GM23338 (cell line): ENCODE data around the gene FAM32A. TPM values are rescaled to one million over a fixed set of nuclear protein-coding genes. Genes with fewer than 3 reads are reported as not detected.

Source experiments
- ATAC-seq: fragments of 200-7000 bp; cut with Tn5 transposase; 3 replicates; pipeline ENCODE4 v1.9.1; 2020
- DNase-seq: peaks from one replicate; pipeline ENCODE4 v3.0.0-alpha.2; 2015; ENCODE audit warnings: low spot score
- H2AFZ ChIP-seq: fragments of 200-600 bp; sonication (generic); 2 replicates; pipeline ENCODE4 v1.8.0; 2016; ENCODE audit warnings: antibody characterized with exemption, mild to moderate bottlenecking, moderate library complexity
- H3F3A ChIP-seq: fragments of 200-600 bp; sonication (generic); replicated peaks from 2 replicates; pipeline ENCODE4 v1.8.0; 2017; ENCODE audit warnings: antibody characterized with exemption, mixed run types, low read depth
- H3K27ac ChIP-seq: fragments of 200-600 bp; sonication (generic); 2 replicates; pipeline ENCODE4 v1.6.1; 2016; ENCODE audit warnings: low read depth
- H3K27me3 ChIP-seq: fragments of 200-600 bp; sonication (generic); 2 replicates; pipeline ENCODE4 v1.8.0; 2016; ENCODE audit warnings: mild to moderate bottlenecking, mixed run types, moderate library complexity; ENCODE audit not compliant: insufficient read depth
- H3K36me3 ChIP-seq: fragments of 200-600 bp; sonication (generic); 2 replicates; pipeline ENCODE4 v1.8.0; 2016; ENCODE audit warnings: mild to moderate bottlenecking; ENCODE audit not compliant: insufficient read depth
- H3K4me1 ChIP-seq: fragments of 200-600 bp; sonication (generic); 2 replicates; pipeline ENCODE4 v1.8.0; 2016; ENCODE audit warnings: mild to moderate bottlenecking, moderate library complexity; ENCODE audit not compliant: insufficient read depth
- H3K4me2 ChIP-seq: fragments of 200-600 bp; sonication (generic); 2 replicates; pipeline ENCODE4 v1.7.1; 2017; ENCODE audit warnings: mixed run types
- H3K4me3 ChIP-seq: fragments of 200-600 bp; sonication (generic); 2 replicates; pipeline ENCODE4 v1.6.1; 2016; ENCODE audit warnings: mixed run types
- H3K79me2 ChIP-seq: fragments of 200-600 bp; sonication (generic); replicated peaks from 2 replicates; pipeline ENCODE4 v1.8.0; 2017; ENCODE audit warnings: mild to moderate bottlenecking; ENCODE audit not compliant: insufficient read depth
- H3K9me2 ChIP-seq: fragments of 200-600 bp; sonication (generic); 2 replicates; pipeline ENCODE4 v1.8.0; 2017; ENCODE audit not compliant: insufficient read depth
- H4K20me1 ChIP-seq: fragments of 200-600 bp; sonication (generic); replicated peaks from 2 replicates; pipeline ENCODE4 v1.8.0; 2017; ENCODE audit warnings: mild to moderate bottlenecking; ENCODE audit not compliant: insufficient read depth
- H3K27ac Mint-ChIP-seq: 2 replicates; pipeline ENCODE4 v1.8.0; 2020; ENCODE audit warnings: inconsistent platforms, mild to moderate bottlenecking, moderate library complexity, mixed read lengths
- H3K27me3 Mint-ChIP-seq: 3 replicates; pipeline ENCODE4 v1.8.0; 2022; ENCODE audit warnings: low read depth, mild to moderate bottlenecking, moderate library complexity, mixed read lengths, inconsistent platforms; ENCODE audit not compliant: insufficient read depth, poor library complexity
- H3K36me3 Mint-ChIP-seq: 3 replicates; pipeline ENCODE4 v1.8.0; 2021; ENCODE audit warnings: low read depth, mild to moderate bottlenecking, inconsistent platforms, moderate library complexity, mixed read lengths
- H3K4me1 Mint-ChIP-seq: 3 replicates; pipeline ENCODE4 v1.8.0; 2020; ENCODE audit warnings: mild to moderate bottlenecking, inconsistent platforms, mixed read lengths
- H3K4me3 Mint-ChIP-seq: 3 replicates; pipeline ENCODE4 v1.8.0; 2021; ENCODE audit warnings: moderate library complexity, mild to moderate bottlenecking, inconsistent platforms, mixed read lengths
- H3K9me3 Mint-ChIP-seq: 3 replicates; pipeline ENCODE4 v1.8.0; 2020; ENCODE audit warnings: moderate library complexity, mild to moderate bottlenecking, inconsistent platforms, mixed read lengths
- CREB1 ChIP-seq: fragments of 250-450 bp; sonication (Bioruptor Pico); IDR thresholded peaks from 2 replicates; pipeline ENCODE4 v1.5.0; 2020; ENCODE audit warnings: low read depth, mild to moderate bottlenecking, moderate library complexity
- EZH2 ChIP-seq: fragments of 200-600 bp; sonication (generic); IDR thresholded peaks from one replicate; pipeline ENCODE4 v1.8.0; 2017; ENCODE audit warnings: antibody characterized with exemption, mild to moderate bottlenecking, low read depth; ENCODE audit not compliant: unreplicated experiment
- EZH2phosphoT487 ChIP-seq: fragments of 200-600 bp; sonication (generic); IDR thresholded peaks from one replicate; pipeline ENCODE4 v1.8.1; 2018; ENCODE audit warnings: antibody characterized with exemption; ENCODE audit not compliant: unreplicated experiment
- JUNB ChIP-seq: IDR thresholded peaks from one replicate; pipeline ENCODE4 v1.6.1; 2016; ENCODE audit warnings: antibody characterized with exemption; ENCODE audit not compliant: unreplicated experiment
- NANOG ChIP-seq: IDR thresholded peaks from 2 replicates; pipeline ENCODE4 v1.6.1; 2016; ENCODE audit warnings: antibody characterized with exemption, borderline replicate concordance
- POLR2AphosphoS5 ChIP-seq: IDR thresholded peaks from 2 replicates; pipeline ENCODE4 v1.6.1; 2016; ENCODE audit warnings: antibody characterized with exemption, low read depth
- STAT1 ChIP-seq: IDR thresholded peaks from one replicate; pipeline ENCODE4 v1.6.1; 2016; ENCODE audit warnings: antibody characterized with exemption; ENCODE audit not compliant: unreplicated experiment
- ZNF114 ChIP-seq: fragments of 250-450 bp; sonication (Bioruptor Pico); IDR thresholded peaks from 2 replicates; pipeline ENCODE4 v1.5.0; 2020; ENCODE audit warnings: mild to moderate bottlenecking, moderate library complexity
- ZNF331 ChIP-seq: fragments of 250-450 bp; sonication (Bioruptor Pico); IDR thresholded peaks from 2 replicates; pipeline ENCODE4 v1.5.0; 2020; ENCODE audit warnings: low read depth, mild to moderate bottlenecking, moderate library complexity
- polyA plus RNA-seq: library from polyadenylated mRNA; unstranded; fragments of >200 nt; fragmentation: Nextera tagmentation; extraction: Ambion mirVana; gene quantifications from 2 replicates; pipeline ENCODE4 v1.2.1, GENCODE V29; 2016
- total RNA-seq: library from RNA; depleted of rRNA; stranded (reverse); fragments of >200 nt; shearing (Covaris generic); gene quantifications from 2 replicates; pipeline ENCODE4 v1.2.3, GENCODE V29; 2014
- TF ChIP-seq, protein P1 (sequence below): fragments of 250-450 bp; sonication (Bioruptor Pico); IDR thresholded peaks from 2 replicates; pipeline ENCODE4 v1.5.0; 2020; ENCODE audit warnings: mild to moderate bottlenecking, moderate library complexity
- TF ChIP-seq, protein P2 (sequence below): IDR thresholded peaks from 2 replicates; pipeline ENCODE4 v1.6.1; 2016; ENCODE audit warnings: antibody characterized with exemption
- TF ChIP-seq, protein P3 (sequence below): IDR thresholded peaks from one replicate; pipeline ENCODE4 v1.6.1; 2018; ENCODE audit warnings: antibody characterized with exemption; ENCODE audit not compliant: unreplicated experiment
- TF ChIP-seq, protein P4 (sequence below), 2 experiments: fragments of 200-600 bp in 1 of 2; sonication (generic) in 1 of 2; conservative IDR thresholded peaks; 2 replicates each; pipeline versions ENCODE4 v1.5.1 to v1.6.1; 2016 to 2017; ENCODE audit warnings: antibody characterized with exemption in 2 of 2, low read depth in 2 of 2, mild to moderate bottlenecking in 2 of 2, moderate library complexity in 1 of 2

Gene FAM32A
- total and polyA plus RNA-seq, 2 experiments from 2014 or later, result 58.2 to 67.3 TPM

DNA sequence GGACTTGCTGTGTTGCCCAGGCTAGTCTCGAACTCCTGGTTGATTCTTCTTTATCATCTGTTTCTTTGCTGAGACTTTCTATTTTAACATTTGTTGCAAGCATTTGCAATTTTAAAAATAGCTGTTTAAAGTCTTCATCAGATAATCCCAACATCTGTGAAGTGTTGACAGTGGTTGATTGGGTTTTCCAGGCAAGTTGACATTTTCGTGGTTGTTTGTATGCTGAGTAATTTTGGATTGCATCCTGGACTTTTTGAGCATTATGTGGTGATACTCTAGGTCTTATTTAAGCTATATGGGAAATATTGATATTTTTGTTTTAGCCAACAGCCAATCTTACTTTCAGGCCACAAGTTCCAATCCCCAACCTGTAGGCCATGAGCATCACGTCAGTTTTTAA is 37.6 kb downstream of the FAM32A start:
- TF ChIP-seq JUNB (no peak), STAT1 (no peak), EZH2 (no peak), ZNF114 (CRISPR knock-in tag) (no peak), POLR2AphosphoS5 (no peak), EZH2phosphoT487 (no peak), ZNF331 (CRISPR knock-in tag) (no peak), CREB1 (CRISPR knock-in tag) (no peak), NANOG (no peak)
- TF ChIP-seq, protein P1, sequence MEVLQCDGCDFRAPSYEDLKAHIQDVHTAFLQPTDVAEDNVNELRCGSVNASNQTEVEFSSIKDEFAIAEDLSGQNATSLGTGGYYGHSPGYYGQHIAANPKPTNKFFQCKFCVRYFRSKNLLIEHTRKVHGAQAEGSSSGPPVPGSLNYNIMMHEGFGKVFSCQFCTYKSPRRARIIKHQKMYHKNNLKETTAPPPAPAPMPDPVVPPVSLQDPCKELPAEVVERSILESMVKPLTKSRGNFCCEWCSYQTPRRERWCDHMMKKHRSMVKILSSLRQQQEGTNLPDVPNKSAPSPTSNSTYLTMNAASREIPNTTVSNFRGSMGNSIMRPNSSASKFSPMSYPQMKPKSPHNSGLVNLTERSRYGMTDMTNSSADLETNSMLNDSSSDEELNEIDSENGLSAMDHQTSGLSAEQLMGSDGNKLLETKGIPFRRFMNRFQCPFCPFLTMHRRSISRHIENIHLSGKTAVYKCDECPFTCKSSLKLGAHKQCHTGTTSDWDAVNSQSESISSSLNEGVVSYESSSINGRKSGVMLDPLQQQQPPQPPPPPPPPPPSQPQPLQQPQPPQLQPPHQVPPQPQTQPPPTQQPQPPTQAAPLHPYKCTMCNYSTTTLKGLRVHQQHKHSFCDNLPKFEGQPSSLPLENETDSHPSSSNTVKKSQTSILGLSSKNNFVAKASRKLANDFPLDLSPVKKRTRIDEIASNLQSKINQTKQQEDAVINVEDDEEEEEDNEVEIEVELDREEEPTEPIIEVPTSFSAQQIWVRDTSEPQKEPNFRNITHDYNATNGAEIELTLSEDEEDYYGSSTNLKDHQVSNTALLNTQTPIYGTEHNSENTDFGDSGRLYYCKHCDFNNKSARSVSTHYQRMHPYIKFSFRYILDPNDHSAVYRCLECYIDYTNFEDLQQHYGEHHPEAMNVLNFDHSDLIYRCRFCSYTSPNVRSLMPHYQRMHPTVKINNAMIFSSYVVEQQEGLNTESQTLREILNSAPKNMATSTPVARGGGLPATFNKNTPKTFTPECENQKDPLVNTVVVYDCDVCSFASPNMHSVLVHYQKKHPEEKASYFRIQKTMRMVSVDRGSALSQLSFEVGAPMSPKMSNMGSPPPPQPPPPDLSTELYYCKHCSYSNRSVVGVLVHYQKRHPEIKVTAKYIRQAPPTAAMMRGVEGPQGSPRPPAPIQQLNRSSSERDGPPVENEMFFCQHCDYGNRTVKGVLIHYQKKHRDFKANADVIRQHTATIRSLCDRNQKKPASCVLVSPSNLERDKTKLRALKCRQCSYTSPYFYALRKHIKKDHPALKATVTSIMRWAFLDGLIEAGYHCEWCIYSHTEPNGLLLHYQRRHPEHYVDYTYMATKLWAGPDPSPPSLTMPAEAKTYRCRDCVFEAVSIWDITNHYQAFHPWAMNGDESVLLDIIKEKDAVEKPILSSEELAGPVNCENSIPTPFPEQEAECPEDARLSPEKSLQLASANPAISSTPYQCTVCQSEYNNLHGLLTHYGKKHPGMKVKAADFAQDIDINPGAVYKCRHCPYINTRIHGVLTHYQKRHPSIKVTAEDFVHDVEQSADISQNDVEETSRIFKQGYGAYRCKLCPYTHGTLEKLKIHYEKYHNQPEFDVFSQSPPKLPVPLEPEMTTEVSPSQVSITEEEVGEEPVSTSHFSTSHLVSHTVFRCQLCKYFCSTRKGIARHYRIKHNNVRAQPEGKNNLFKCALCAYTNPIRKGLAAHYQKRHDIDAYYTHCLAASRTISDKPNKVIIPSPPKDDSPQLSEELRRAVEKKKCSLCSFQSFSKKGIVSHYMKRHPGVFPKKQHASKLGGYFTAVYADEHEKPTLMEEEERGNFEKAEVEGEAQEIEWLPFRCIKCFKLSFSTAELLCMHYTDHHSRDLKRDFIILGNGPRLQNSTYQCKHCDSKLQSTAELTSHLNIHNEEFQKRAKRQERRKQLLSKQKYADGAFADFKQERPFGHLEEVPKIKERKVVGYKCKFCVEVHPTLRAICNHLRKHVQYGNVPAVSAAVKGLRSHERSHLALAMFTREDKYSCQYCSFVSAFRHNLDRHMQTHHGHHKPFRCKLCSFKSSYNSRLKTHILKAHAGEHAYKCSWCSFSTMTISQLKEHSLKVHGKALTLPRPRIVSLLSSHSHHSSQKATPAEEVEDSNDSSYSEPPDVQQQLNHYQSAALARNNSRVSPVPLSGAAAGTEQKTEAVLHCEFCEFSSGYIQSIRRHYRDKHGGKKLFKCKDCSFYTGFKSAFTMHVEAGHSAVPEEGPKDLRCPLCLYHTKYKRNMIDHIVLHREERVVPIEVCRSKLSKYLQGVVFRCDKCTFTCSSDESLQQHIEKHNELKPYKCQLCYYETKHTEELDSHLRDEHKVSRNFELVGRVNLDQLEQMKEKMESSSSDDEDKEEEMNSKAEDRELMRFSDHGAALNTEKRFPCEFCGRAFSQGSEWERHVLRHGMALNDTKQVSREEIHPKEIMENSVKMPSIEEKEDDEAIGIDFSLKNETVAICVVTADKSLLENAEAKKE, result no peak
- TF ChIP-seq, protein P2, sequence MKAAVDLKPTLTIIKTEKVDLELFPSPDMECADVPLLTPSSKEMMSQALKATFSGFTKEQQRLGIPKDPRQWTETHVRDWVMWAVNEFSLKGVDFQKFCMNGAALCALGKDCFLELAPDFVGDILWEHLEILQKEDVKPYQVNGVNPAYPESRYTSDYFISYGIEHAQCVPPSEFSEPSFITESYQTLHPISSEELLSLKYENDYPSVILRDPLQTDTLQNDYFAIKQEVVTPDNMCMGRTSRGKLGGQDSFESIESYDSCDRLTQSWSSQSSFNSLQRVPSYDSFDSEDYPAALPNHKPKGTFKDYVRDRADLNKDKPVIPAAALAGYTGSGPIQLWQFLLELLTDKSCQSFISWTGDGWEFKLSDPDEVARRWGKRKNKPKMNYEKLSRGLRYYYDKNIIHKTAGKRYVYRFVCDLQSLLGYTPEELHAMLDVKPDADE, result no peak
- TF ChIP-seq, protein P3, sequence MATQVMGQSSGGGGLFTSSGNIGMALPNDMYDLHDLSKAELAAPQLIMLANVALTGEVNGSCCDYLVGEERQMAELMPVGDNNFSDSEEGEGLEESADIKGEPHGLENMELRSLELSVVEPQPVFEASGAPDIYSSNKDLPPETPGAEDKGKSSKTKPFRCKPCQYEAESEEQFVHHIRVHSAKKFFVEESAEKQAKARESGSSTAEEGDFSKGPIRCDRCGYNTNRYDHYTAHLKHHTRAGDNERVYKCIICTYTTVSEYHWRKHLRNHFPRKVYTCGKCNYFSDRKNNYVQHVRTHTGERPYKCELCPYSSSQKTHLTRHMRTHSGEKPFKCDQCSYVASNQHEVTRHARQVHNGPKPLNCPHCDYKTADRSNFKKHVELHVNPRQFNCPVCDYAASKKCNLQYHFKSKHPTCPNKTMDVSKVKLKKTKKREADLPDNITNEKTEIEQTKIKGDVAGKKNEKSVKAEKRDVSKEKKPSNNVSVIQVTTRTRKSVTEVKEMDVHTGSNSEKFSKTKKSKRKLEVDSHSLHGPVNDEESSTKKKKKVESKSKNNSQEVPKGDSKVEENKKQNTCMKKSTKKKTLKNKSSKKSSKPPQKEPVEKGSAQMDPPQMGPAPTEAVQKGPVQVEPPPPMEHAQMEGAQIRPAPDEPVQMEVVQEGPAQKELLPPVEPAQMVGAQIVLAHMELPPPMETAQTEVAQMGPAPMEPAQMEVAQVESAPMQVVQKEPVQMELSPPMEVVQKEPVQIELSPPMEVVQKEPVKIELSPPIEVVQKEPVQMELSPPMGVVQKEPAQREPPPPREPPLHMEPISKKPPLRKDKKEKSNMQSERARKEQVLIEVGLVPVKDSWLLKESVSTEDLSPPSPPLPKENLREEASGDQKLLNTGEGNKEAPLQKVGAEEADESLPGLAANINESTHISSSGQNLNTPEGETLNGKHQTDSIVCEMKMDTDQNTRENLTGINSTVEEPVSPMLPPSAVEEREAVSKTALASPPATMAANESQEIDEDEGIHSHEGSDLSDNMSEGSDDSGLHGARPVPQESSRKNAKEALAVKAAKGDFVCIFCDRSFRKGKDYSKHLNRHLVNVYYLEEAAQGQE, result no peak
- TF ChIP-seq, protein P4, sequence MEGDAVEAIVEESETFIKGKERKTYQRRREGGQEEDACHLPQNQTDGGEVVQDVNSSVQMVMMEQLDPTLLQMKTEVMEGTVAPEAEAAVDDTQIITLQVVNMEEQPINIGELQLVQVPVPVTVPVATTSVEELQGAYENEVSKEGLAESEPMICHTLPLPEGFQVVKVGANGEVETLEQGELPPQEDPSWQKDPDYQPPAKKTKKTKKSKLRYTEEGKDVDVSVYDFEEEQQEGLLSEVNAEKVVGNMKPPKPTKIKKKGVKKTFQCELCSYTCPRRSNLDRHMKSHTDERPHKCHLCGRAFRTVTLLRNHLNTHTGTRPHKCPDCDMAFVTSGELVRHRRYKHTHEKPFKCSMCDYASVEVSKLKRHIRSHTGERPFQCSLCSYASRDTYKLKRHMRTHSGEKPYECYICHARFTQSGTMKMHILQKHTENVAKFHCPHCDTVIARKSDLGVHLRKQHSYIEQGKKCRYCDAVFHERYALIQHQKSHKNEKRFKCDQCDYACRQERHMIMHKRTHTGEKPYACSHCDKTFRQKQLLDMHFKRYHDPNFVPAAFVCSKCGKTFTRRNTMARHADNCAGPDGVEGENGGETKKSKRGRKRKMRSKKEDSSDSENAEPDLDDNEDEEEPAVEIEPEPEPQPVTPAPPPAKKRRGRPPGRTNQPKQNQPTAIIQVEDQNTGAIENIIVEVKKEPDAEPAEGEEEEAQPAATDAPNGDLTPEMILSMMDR (conservative IDR thresholded peaks at IDR 0.05; ENCODE audit: low read depth in 2 of 2), result no peak
- no peak overlapping the region for H3K4me2 ChIP-seq

More for the DNA sequence above, 37.6 kb downstream of the FAM32A start:
- Histone ChIP-seq H2AFZ (no peak overlapping the region), H3K4me3 (no peak overlapping the region), H3F3A (no peaks in the 10 kb centered on the region), H3K9me2 (no peaks in the 10 kb centered on the region), H3K27ac (no peak overlapping the region), H3K4me1 (no peaks in the 10 kb centered on the region), H3K27me3 (no peaks in the 10 kb centered on the region), H3K36me3 (peaks cover 16% of the 10 kb centered on the region; the same call in 1 of the 2 replicates), H3K79me2 (no peaks in the 10 kb centered on the region), H4K20me1 (no peaks in the 10 kb centered on the region)
- Mint-ChIP-seq H3K4me1 (no peaks in the 10 kb centered on the region), H3K36me3 (peaks cover 51% of the 10 kb centered on the region), H3K27ac (no peak overlapping the region), H3K27me3 (peaks cover 10% of the 10 kb centered on the region), H3K4me3 (no peak overlapping the region), H3K9me3 (peaks cover 41% of the 10 kb centered on the region)
- ATAC-seq (no peak), DNase-seq (no peak)
